GM12874 (cell line): ENCODE measurements around the gene BCAS3.

ENCODE experiments used
- TF ChIP-seq, protein P1 (sequence below): IDR thresholded peaks from 2 replicates; pipeline ENCODE4 v1.5.1; 2011; ENCODE audit warnings: low read depth, mild to moderate bottlenecking, control low read depth, low read length, moderate library complexity; ENCODE audit not compliant: insufficient read depth

The BCAS3 gene

DNA sequence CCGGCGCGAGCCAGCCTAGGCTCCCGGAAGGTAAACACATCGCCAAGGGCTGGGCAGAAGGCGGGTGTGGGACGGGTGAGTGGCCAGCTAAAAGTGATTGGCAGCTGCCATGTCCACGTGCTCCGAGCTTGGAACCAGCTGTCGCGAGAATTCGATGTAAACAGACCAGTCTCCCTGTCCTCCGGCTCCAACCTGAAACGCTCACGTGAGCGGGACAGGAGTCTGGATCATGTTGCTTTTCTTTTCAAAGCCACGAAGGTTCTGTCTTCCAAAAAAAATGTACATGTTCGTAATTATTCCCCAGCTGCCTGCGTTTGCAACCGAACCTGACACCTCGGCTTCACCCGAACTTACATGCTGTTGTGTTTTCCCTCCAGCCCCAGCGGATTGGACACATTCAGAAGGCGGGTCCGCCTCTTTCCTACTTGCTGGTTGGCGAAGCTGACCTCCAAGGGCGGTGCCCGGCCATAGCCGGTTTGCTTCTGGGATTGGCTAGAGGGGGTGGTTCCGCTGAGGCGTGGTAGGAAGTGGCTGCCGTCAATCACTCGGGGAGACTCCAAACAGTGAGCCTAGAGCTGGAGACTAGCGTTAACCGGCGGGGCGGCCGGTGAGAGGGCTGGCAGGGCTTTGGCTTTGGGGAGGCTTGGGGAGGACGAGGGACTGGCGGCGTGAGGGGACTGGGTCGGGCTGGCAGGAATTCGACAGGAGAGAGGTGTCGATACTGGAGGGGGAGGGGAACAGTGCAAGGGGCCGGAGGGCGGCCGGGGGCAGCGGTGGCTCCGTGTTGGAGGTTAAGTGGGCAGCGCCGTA is at the start of gene BCAS3:
Gene BCAS3, plus strand, starts transcription at position 544 of the 810 bp plus-strand sequence.
- TF ChIP-seq, protein P1, sequence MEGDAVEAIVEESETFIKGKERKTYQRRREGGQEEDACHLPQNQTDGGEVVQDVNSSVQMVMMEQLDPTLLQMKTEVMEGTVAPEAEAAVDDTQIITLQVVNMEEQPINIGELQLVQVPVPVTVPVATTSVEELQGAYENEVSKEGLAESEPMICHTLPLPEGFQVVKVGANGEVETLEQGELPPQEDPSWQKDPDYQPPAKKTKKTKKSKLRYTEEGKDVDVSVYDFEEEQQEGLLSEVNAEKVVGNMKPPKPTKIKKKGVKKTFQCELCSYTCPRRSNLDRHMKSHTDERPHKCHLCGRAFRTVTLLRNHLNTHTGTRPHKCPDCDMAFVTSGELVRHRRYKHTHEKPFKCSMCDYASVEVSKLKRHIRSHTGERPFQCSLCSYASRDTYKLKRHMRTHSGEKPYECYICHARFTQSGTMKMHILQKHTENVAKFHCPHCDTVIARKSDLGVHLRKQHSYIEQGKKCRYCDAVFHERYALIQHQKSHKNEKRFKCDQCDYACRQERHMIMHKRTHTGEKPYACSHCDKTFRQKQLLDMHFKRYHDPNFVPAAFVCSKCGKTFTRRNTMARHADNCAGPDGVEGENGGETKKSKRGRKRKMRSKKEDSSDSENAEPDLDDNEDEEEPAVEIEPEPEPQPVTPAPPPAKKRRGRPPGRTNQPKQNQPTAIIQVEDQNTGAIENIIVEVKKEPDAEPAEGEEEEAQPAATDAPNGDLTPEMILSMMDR = no peak

DNA sequence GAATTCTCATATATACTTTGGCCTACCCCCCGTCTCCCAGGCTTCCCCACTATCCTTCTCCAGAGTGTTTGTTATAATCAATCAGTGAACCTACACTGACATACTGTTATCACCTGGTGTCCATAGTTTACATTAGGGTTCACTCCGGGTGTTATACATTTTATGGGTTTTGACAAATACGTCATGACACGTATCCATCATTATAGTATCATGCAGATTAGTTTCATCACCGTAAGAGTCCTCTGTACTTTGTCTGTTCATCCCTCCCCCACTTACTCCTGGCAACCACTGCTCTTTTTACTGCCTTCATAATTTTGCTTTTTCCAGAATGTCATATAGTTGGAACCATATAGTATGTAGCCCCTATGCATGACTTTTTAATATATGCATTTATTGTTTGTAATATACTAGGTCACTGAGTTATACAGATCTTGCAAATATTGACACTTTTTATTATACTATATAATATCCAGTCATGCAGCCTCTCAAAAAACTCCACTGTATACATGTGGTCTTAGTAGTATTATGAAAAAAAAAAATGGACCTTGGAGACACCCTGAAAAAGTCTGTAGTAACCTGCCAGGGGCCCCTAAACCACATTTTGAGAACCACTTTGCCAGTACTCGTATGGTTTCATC is 49.3 kb upstream of the BCAS3 start:
- TF ChIP-seq, protein P1 = no peak

DNA sequence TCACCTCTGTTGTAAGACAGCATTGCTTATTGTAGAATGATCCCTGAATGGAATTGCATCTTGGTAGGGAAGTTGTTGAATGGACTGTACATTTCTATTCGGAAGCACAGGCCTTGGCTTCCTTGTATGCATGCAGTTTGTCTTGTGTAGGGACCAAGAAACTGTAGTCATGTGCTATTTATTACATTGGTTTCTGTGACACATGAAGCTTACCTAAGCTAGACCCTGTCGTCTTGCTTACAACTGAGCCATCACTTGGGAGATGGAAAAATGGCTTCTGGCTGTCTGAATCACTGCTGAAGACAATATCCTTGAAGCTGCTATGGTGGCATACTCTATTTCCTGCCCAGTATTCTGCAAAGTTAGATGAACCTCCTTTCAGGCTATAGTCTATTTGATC is 48.5 kb upstream of the BCAS3 start:
- TF ChIP-seq, protein P1 = no peak

DNA sequence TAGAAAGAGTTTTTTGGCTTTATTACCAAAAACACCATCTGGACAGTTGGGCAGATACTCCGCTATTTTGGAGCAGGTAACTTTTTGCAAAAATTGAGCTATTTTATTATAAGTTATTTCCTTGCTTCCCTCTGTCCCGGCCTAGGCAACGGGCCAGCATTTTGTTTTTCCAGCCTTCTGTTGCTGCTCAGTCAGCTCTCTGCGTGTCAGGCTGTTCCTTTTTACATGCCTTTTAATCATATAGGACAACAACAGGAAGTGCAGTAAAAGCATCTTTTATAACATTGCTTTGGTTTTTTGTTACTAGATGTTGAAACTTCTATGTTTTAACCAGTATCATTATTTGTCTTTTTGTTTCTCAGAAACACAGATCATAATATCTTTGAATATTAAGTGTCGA is 47.3 kb upstream of the BCAS3 start:
- TF ChIP-seq, protein P1 = no peak

DNA sequence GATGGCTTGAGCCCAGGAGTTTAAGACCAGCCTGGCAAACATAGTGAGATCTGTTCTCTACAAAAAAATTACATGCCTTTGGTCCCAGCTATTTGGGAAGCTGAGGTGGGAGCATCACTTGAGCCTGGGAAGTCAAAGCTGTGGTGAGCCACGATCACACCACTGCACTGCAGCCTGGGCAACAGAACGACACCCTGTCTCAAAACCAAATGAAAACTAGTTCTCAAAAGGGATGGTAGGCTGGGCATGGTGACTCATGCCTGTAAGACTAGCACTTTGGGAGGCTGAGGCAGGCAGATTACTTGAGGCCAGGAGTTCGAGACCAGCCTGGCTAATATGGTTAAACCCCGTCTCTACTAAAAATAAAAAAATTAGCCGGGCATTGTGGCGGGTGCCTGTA is 46.5 kb upstream of the BCAS3 start:
- TF ChIP-seq, protein P1 = no peak

DNA sequence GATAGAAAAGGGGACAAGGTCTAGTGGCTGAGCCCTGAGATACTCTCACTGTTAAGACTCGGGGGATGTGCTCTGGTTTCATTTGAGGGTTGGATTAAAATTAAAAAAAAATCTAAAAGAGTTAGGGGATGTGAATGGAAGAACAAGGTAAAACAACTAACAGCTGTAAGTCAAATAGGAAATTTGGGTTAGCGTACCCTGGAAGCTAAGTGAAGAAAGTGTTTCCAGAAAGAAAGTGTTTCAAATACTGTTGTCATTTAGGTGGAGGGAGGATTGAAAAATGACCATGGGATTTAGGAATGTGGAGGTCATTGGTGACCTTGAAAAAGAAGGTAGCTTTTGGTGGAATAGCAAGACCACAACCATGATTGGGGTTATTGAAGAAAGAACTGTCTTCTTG is 40.0 kb upstream of the BCAS3 start:
- TF ChIP-seq, protein P1 = no peak

DNA sequence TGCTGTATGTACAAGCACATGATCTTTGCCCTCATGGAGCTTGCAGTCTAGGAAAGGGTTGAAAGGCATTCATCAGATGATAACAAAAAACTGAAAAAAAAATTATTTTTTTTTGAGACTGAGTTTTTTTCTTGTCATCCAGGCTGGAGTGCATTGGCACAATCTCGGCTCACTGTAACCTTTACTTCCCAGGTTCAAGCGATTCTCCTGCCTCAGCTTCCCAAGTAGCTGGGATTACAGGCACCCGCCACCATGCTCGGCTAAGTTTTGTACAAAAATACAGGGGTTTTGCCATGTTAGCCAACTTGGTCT is 38.7 kb upstream of the BCAS3 start:
- TF ChIP-seq, protein P1 = no peak
